GM23338 (cell line): ENCODE results near the gene PTER. TPM values are rescaled to one million over a fixed set of nuclear protein-coding genes. Genes with fewer than 3 reads are reported as not detected.

Source experiments
- ATAC-seq: fragments of 200-7000 bp; cut with Tn5 transposase; 3 replicates; pipeline ENCODE4 v1.9.1; 2020
- DNase-seq: peaks from one replicate; pipeline ENCODE4 v3.0.0-alpha.2; 2015; ENCODE audit warnings: low spot score
- H2AFZ ChIP-seq: fragments of 200-600 bp; sonication (generic); 2 replicates; pipeline ENCODE4 v1.8.0; 2016; ENCODE audit warnings: antibody characterized with exemption, mild to moderate bottlenecking, moderate library complexity
- H3F3A ChIP-seq: fragments of 200-600 bp; sonication (generic); replicated peaks from 2 replicates; pipeline ENCODE4 v1.8.0; 2017; ENCODE audit warnings: antibody characterized with exemption, mixed run types, low read depth
- H3K27ac ChIP-seq: fragments of 200-600 bp; sonication (generic); 2 replicates; pipeline ENCODE4 v1.6.1; 2016; ENCODE audit warnings: low read depth
- H3K27me3 ChIP-seq: fragments of 200-600 bp; sonication (generic); 2 replicates; pipeline ENCODE4 v1.8.0; 2016; ENCODE audit warnings: mild to moderate bottlenecking, mixed run types, moderate library complexity; ENCODE audit not compliant: insufficient read depth
- H3K36me3 ChIP-seq: fragments of 200-600 bp; sonication (generic); 2 replicates; pipeline ENCODE4 v1.8.0; 2016; ENCODE audit warnings: mild to moderate bottlenecking; ENCODE audit not compliant: insufficient read depth
- H3K4me1 ChIP-seq: fragments of 200-600 bp; sonication (generic); 2 replicates; pipeline ENCODE4 v1.8.0; 2016; ENCODE audit warnings: mild to moderate bottlenecking, moderate library complexity; ENCODE audit not compliant: insufficient read depth
- H3K4me2 ChIP-seq: fragments of 200-600 bp; sonication (generic); 2 replicates; pipeline ENCODE4 v1.7.1; 2017; ENCODE audit warnings: mixed run types
- H3K4me3 ChIP-seq: fragments of 200-600 bp; sonication (generic); 2 replicates; pipeline ENCODE4 v1.6.1; 2016; ENCODE audit warnings: mixed run types
- H3K79me2 ChIP-seq: fragments of 200-600 bp; sonication (generic); replicated peaks from 2 replicates; pipeline ENCODE4 v1.8.0; 2017; ENCODE audit warnings: mild to moderate bottlenecking; ENCODE audit not compliant: insufficient read depth
- H3K9me2 ChIP-seq: fragments of 200-600 bp; sonication (generic); 2 replicates; pipeline ENCODE4 v1.8.0; 2017; ENCODE audit not compliant: insufficient read depth
- H4K20me1 ChIP-seq: fragments of 200-600 bp; sonication (generic); replicated peaks from 2 replicates; pipeline ENCODE4 v1.8.0; 2017; ENCODE audit warnings: mild to moderate bottlenecking; ENCODE audit not compliant: insufficient read depth
- H3K27ac Mint-ChIP-seq: 2 replicates; pipeline ENCODE4 v1.8.0; 2020; ENCODE audit warnings: inconsistent platforms, mild to moderate bottlenecking, moderate library complexity, mixed read lengths
- H3K27me3 Mint-ChIP-seq: 3 replicates; pipeline ENCODE4 v1.8.0; 2022; ENCODE audit warnings: low read depth, mild to moderate bottlenecking, moderate library complexity, mixed read lengths, inconsistent platforms; ENCODE audit not compliant: insufficient read depth, poor library complexity
- H3K36me3 Mint-ChIP-seq: 3 replicates; pipeline ENCODE4 v1.8.0; 2021; ENCODE audit warnings: low read depth, mild to moderate bottlenecking, inconsistent platforms, moderate library complexity, mixed read lengths
- H3K4me1 Mint-ChIP-seq: 3 replicates; pipeline ENCODE4 v1.8.0; 2020; ENCODE audit warnings: mild to moderate bottlenecking, inconsistent platforms, mixed read lengths
- H3K4me3 Mint-ChIP-seq: 3 replicates; pipeline ENCODE4 v1.8.0; 2021; ENCODE audit warnings: moderate library complexity, mild to moderate bottlenecking, inconsistent platforms, mixed read lengths
- H3K9me3 Mint-ChIP-seq: 3 replicates; pipeline ENCODE4 v1.8.0; 2020; ENCODE audit warnings: moderate library complexity, mild to moderate bottlenecking, inconsistent platforms, mixed read lengths
- EZH2 ChIP-seq: fragments of 200-600 bp; sonication (generic); IDR thresholded peaks from one replicate; pipeline ENCODE4 v1.8.0; 2017; ENCODE audit warnings: antibody characterized with exemption, mild to moderate bottlenecking, low read depth; ENCODE audit not compliant: unreplicated experiment
- EZH2phosphoT487 ChIP-seq: fragments of 200-600 bp; sonication (generic); IDR thresholded peaks from one replicate; pipeline ENCODE4 v1.8.1; 2018; ENCODE audit warnings: antibody characterized with exemption; ENCODE audit not compliant: unreplicated experiment
- NANOG ChIP-seq: IDR thresholded peaks from 2 replicates; pipeline ENCODE4 v1.6.1; 2016; ENCODE audit warnings: antibody characterized with exemption, borderline replicate concordance
- POLR2AphosphoS5 ChIP-seq: IDR thresholded peaks from 2 replicates; pipeline ENCODE4 v1.6.1; 2016; ENCODE audit warnings: antibody characterized with exemption, low read depth
- REST ChIP-seq: IDR thresholded peaks from one replicate; pipeline ENCODE4 v1.6.1; 2018; ENCODE audit warnings: antibody characterized with exemption; ENCODE audit not compliant: unreplicated experiment
- STAT1 ChIP-seq: IDR thresholded peaks from one replicate; pipeline ENCODE4 v1.6.1; 2016; ENCODE audit warnings: antibody characterized with exemption; ENCODE audit not compliant: unreplicated experiment
- ZNF331 ChIP-seq: fragments of 250-450 bp; sonication (Bioruptor Pico); IDR thresholded peaks from 2 replicates; pipeline ENCODE4 v1.5.0; 2020; ENCODE audit warnings: low read depth, mild to moderate bottlenecking, moderate library complexity
- polyA plus RNA-seq: library from polyadenylated mRNA; unstranded; fragments of >200 nt; fragmentation: Nextera tagmentation; extraction: Ambion mirVana; gene quantifications from 2 replicates; pipeline ENCODE4 v1.2.1, GENCODE V29; 2016
- total RNA-seq: library from RNA; depleted of rRNA; stranded (reverse); fragments of >200 nt; shearing (Covaris generic); gene quantifications from 2 replicates; pipeline ENCODE4 v1.2.3, GENCODE V29; 2014
- TF ChIP-seq, protein P1 (sequence below): IDR thresholded peaks from 2 replicates; pipeline ENCODE4 v1.6.1; 2016; ENCODE audit warnings: antibody characterized with exemption
- TF ChIP-seq, protein P2 (sequence below): fragments of 250-450 bp; sonication (Bioruptor Pico); IDR thresholded peaks from 2 replicates; pipeline ENCODE4 v1.5.0; 2020; ENCODE audit warnings: mild to moderate bottlenecking, moderate library complexity
- TF ChIP-seq, protein P3 (sequence below), 2 experiments: fragments of 200-600 bp in 1 of 2; sonication (generic) in 1 of 2; conservative IDR thresholded peaks; 2 replicates each; pipeline versions ENCODE4 v1.5.1 to v1.6.1; 2016 to 2017; ENCODE audit warnings: antibody characterized with exemption in 2 of 2, low read depth in 2 of 2, mild to moderate bottlenecking in 2 of 2, moderate library complexity in 1 of 2

Gene PTER
- total and polyA plus RNA-seq, 2 experiments from 2014 or later, result 4.8 to 4.9 TPM

- Mint-ChIP-seq H3K36me3 (no peaks in the 10 kb centered on the region), H3K27me3 (no peaks in the 10 kb centered on the region), H3K9me3 (no peaks in the 10 kb centered on the region; the same call in 2 of the 3 replicates), H3K4me1 (peaks cover 17% of the 10 kb centered on the region), H3K27ac (no peak overlapping the region), H3K4me3 (no peak overlapping the region)
- ATAC-seq (no peak), DNase-seq (no peak)
- no peaks in the 10 kb centered on the region for H3K27me3 ChIP-seq
- H3K4me2 ChIP-seq, result no peak overlapping the region
- no peaks in the 10 kb centered on the region for H3K36me3 ChIP-seq
- H3K4me3 ChIP-seq, result no peak overlapping the region
- no peaks in the 10 kb centered on the region for H4K20me1 ChIP-seq
- no peaks in the 10 kb centered on the region; the same call in 1 of the 2 replicates for H3K9me2 ChIP-seq
- H3K79me2 ChIP-seq, result no peaks in the 10 kb centered on the region
- H2AFZ ChIP-seq, result no peak overlapping the region
- no peak for TF ChIP-seq STAT1
- TF ChIP-seq, protein P1, sequence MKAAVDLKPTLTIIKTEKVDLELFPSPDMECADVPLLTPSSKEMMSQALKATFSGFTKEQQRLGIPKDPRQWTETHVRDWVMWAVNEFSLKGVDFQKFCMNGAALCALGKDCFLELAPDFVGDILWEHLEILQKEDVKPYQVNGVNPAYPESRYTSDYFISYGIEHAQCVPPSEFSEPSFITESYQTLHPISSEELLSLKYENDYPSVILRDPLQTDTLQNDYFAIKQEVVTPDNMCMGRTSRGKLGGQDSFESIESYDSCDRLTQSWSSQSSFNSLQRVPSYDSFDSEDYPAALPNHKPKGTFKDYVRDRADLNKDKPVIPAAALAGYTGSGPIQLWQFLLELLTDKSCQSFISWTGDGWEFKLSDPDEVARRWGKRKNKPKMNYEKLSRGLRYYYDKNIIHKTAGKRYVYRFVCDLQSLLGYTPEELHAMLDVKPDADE, result no peak
- no peak for TF ChIP-seq NANOG
- TF ChIP-seq EZH2phosphoT487, result no peak
- no peak for TF ChIP-seq POLR2AphosphoS5
- no peak for TF ChIP-seq EZH2
- TF ChIP-seq REST, result no peak
- TF ChIP-seq, protein P2, sequence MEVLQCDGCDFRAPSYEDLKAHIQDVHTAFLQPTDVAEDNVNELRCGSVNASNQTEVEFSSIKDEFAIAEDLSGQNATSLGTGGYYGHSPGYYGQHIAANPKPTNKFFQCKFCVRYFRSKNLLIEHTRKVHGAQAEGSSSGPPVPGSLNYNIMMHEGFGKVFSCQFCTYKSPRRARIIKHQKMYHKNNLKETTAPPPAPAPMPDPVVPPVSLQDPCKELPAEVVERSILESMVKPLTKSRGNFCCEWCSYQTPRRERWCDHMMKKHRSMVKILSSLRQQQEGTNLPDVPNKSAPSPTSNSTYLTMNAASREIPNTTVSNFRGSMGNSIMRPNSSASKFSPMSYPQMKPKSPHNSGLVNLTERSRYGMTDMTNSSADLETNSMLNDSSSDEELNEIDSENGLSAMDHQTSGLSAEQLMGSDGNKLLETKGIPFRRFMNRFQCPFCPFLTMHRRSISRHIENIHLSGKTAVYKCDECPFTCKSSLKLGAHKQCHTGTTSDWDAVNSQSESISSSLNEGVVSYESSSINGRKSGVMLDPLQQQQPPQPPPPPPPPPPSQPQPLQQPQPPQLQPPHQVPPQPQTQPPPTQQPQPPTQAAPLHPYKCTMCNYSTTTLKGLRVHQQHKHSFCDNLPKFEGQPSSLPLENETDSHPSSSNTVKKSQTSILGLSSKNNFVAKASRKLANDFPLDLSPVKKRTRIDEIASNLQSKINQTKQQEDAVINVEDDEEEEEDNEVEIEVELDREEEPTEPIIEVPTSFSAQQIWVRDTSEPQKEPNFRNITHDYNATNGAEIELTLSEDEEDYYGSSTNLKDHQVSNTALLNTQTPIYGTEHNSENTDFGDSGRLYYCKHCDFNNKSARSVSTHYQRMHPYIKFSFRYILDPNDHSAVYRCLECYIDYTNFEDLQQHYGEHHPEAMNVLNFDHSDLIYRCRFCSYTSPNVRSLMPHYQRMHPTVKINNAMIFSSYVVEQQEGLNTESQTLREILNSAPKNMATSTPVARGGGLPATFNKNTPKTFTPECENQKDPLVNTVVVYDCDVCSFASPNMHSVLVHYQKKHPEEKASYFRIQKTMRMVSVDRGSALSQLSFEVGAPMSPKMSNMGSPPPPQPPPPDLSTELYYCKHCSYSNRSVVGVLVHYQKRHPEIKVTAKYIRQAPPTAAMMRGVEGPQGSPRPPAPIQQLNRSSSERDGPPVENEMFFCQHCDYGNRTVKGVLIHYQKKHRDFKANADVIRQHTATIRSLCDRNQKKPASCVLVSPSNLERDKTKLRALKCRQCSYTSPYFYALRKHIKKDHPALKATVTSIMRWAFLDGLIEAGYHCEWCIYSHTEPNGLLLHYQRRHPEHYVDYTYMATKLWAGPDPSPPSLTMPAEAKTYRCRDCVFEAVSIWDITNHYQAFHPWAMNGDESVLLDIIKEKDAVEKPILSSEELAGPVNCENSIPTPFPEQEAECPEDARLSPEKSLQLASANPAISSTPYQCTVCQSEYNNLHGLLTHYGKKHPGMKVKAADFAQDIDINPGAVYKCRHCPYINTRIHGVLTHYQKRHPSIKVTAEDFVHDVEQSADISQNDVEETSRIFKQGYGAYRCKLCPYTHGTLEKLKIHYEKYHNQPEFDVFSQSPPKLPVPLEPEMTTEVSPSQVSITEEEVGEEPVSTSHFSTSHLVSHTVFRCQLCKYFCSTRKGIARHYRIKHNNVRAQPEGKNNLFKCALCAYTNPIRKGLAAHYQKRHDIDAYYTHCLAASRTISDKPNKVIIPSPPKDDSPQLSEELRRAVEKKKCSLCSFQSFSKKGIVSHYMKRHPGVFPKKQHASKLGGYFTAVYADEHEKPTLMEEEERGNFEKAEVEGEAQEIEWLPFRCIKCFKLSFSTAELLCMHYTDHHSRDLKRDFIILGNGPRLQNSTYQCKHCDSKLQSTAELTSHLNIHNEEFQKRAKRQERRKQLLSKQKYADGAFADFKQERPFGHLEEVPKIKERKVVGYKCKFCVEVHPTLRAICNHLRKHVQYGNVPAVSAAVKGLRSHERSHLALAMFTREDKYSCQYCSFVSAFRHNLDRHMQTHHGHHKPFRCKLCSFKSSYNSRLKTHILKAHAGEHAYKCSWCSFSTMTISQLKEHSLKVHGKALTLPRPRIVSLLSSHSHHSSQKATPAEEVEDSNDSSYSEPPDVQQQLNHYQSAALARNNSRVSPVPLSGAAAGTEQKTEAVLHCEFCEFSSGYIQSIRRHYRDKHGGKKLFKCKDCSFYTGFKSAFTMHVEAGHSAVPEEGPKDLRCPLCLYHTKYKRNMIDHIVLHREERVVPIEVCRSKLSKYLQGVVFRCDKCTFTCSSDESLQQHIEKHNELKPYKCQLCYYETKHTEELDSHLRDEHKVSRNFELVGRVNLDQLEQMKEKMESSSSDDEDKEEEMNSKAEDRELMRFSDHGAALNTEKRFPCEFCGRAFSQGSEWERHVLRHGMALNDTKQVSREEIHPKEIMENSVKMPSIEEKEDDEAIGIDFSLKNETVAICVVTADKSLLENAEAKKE (CRISPR knock-in tag), result no peak
- no peak for TF ChIP-seq ZNF331 (CRISPR knock-in tag)
- TF ChIP-seq, protein P3, sequence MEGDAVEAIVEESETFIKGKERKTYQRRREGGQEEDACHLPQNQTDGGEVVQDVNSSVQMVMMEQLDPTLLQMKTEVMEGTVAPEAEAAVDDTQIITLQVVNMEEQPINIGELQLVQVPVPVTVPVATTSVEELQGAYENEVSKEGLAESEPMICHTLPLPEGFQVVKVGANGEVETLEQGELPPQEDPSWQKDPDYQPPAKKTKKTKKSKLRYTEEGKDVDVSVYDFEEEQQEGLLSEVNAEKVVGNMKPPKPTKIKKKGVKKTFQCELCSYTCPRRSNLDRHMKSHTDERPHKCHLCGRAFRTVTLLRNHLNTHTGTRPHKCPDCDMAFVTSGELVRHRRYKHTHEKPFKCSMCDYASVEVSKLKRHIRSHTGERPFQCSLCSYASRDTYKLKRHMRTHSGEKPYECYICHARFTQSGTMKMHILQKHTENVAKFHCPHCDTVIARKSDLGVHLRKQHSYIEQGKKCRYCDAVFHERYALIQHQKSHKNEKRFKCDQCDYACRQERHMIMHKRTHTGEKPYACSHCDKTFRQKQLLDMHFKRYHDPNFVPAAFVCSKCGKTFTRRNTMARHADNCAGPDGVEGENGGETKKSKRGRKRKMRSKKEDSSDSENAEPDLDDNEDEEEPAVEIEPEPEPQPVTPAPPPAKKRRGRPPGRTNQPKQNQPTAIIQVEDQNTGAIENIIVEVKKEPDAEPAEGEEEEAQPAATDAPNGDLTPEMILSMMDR (conservative IDR thresholded peaks at IDR 0.05; ENCODE audit: low read depth in 2 of 2), result no peak
- H3K4me1 ChIP-seq, result no peaks in the 10 kb centered on the region; the same call in 1 of the 2 replicates
- H3K27ac ChIP-seq, result no peak overlapping the region
- H3F3A ChIP-seq, result no peaks in the 10 kb centered on the region
These were observed 35.4 kb upstream of the PTER start for GRCh38 chr10:16401416-16401815.
